Epithelial cell of proximal tubule (primary cell): ENCODE results near the gene VEZT. TPM values are rescaled to one million over a fixed set of nuclear protein-coding genes. Genes with fewer than 3 reads are reported as not detected.
"Not testable (repeated sequence)": the region's sequence is repeated elsewhere in the genome, so short reads cannot be mapped to it uniquely, and the experiment has no call there.

ENCODE experiments used
- DNase-seq: peaks from one replicate; pipeline ENCODE4 v3.0.0-alpha.2; 2011; ENCODE audit warnings: low read depth
- H3K4me3 ChIP-seq: 2 replicates; pipeline ENCODE4 v1.5.1; 2011; ENCODE audit warnings: low read depth, mild to moderate bottlenecking, low read length
- total RNA-seq: library from RNA; depleted of rRNA; stranded (reverse); fragments of >200 nt; gene quantifications from 2 replicates; pipeline ENCODE4 v1.2.3, GENCODE V29; 2015
- TF ChIP-seq, protein P1 (sequence below): conservative IDR thresholded peaks from 2 replicates; pipeline ENCODE4 v1.5.1; 2012; ENCODE audit warnings: low read depth, mild to moderate bottlenecking, low read length

Gene VEZT
- total RNA-seq, 1 donor from 2014 or later, result 99.4 TPM

- peak; percentile 54 for DNase-seq
- TF ChIP-seq, protein P1, sequence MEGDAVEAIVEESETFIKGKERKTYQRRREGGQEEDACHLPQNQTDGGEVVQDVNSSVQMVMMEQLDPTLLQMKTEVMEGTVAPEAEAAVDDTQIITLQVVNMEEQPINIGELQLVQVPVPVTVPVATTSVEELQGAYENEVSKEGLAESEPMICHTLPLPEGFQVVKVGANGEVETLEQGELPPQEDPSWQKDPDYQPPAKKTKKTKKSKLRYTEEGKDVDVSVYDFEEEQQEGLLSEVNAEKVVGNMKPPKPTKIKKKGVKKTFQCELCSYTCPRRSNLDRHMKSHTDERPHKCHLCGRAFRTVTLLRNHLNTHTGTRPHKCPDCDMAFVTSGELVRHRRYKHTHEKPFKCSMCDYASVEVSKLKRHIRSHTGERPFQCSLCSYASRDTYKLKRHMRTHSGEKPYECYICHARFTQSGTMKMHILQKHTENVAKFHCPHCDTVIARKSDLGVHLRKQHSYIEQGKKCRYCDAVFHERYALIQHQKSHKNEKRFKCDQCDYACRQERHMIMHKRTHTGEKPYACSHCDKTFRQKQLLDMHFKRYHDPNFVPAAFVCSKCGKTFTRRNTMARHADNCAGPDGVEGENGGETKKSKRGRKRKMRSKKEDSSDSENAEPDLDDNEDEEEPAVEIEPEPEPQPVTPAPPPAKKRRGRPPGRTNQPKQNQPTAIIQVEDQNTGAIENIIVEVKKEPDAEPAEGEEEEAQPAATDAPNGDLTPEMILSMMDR, result no peak
- H3K4me3 ChIP-seq, result no peak overlapping the region
These were observed 69.1 kb downstream of the VEZT start for GRCh38 chr12:95286713-95287112.

DNA sequence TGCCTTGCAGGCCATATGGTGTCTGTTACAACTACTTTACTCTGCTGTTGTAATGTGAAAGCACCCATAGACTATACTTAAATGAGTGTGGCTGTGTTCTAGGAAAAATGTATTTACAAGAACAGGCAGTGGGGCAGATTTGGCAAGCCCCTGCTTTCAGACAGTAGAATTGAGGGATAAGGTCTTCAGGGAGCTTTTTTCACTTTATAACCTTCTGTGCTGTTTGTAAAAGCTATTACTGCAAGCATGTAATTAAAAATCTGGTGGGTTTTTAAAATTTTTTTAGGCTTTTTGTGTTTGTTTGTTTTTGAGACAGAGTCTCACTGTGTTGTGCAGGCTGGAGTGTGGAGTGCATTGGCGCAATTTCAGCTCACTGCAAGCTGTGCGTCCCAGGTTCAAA lies 73.9 kb downstream of the VEZT start:
- no peak for DNase-seq
- TF ChIP-seq, protein P1, result no peak
- H3K4me3 ChIP-seq, result no peak overlapping the region

DNA sequence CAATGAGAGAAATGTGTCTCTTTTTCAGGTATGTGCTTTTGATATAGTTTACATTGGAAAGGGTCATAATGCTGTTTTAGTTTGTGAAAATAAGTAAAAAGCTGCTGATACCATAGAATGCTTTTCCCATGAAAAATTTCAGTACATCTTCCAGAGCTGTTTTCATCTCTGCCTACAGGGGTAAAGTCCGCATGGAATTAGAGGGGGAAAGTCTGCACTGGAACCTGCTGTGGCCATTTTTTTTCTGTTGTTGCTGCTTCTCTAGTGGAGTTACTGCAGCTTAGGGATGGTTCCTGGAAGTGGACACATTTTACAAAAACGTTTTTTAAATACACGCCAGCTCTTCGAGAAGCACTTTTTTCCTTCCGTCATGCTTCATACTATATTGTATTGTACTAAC lies 81.3 kb downstream of the VEZT start:
- TF ChIP-seq, protein P1, result no peak
- DNase-seq, result no peak

GRCh38 chr12:95300286-95300685 lies 82.7 kb downstream of the VEZT start:
- H3K4me3 ChIP-seq, result no peak overlapping the region
- DNase-seq, result no peak
- TF ChIP-seq, protein P1, result no peak

More for the DNA sequence above, 81.3 kb downstream of the VEZT start:
- no peak overlapping the region for H3K4me3 ChIP-seq

- DNase-seq, result no peak
- no peak overlapping the region for H3K4me3 ChIP-seq
- TF ChIP-seq, protein P1, result no peak
These were observed 85.9 kb downstream of the VEZT start for GRCh38 chr12:95303476-95303875.

DNA sequence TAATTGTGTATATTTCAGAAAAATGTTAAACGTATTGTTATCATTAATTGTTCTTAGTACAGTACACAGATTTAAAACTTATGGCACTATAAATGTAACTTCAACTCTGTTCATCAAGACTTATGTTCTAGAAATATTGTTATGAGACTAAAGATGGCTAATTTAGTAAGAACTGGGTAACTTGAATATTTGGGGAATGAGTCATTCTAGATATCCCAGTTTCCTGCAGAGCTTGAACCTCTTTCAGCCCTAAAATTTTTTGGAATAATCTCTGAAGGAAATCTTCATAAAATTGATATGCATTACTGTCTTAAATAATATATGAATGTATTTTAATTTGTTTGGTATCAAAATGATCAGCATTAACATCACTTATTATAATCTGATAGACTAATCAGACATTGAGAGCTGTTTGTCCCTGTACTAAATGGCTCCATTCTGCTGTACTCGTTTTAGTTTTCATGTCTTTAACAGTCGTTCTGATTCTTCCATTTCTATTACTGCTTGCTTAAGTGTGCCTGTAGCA lies 87.1 kb downstream of the VEZT start:
- no peak for DNase-seq
- H3K4me3 ChIP-seq, result no peak overlapping the region
- TF ChIP-seq, protein P1, result no peak

- TF ChIP-seq, protein P1, result no peak
- no peak overlapping the region for H3K4me3 ChIP-seq
- no peak for DNase-seq
These were observed 95.0 kb downstream of the VEZT start for GRCh38 chr12:95312656-95313055.

GRCh38 chr12:95314756-95315155 lies 97.1 kb downstream of the VEZT start:
- not testable (repeated sequence) for H3K4me3 ChIP-seq, DNase-seq
